ENCODE results near the gene TTC7B.

The TTC7B gene

DNA sequence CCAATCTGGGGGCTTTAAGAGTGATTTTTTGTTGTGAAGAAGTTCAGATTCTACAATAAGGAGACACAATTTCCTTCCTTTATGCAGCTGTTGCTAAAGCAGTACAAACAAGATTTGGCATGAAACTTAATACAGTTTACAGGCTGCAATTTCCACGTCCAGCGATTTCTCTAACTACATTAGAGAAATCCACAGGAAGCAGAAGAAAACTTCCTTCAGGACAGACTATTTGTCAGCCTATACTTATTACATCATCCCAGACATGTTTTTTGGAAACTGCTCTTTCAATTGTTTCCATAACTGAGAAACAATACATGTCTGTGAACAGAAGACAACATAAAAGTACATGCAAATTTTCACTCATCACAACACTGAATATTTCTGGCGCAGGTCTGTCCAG is 204.3 kb downstream of the TTC7B start:
- no peak for TF ChIP-seq POLR2AphosphoS5 (IDR thresholded peaks at IDR 0.05; ENCODE audit: low read depth, low read length)
- no peak for TF ChIP-seq TAF1 (IDR thresholded peaks at IDR 0.05; ENCODE audit: borderline replicate concordance, insufficient read depth, low read length)
- TF ChIP-seq SIN3A (IDR thresholded peaks at IDR 0.05; ENCODE audit: borderline replicate concordance, insufficient read depth, low read length) = no peak
- no peak for TF ChIP-seq FOXP2 (optimal IDR thresholded peaks at IDR 0.05; ENCODE audit: borderline replicate concordance, extremely low read depth, extremely low read length, insufficient read depth)
- TF ChIP-seq REST (IDR thresholded peaks at IDR 0.05; ENCODE audit: insufficient read depth in 1 of 2, low read depth in 2 of 2, low read length in 2 of 2) = no peak

DNA sequence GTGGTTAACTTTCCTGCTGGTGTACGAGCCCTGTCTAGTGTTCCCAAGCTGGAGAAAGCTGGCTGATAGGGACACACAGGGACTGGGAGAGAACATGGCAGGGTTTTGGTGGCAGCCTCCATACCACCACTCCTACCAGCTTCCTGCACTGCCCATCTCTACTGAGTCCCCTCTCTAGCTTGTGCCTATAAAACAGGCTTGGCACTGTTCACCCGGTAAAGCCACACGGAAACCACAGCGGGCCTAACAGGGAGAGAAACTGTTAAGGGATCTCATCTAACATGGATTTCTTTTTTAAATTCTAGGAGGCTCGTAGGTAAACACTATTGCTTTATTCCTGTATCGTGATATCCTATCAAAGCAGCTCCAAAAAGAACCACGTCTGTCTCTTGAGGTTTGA is 204.7 kb downstream of the TTC7B start:
- TF ChIP-seq POLR2AphosphoS5 (IDR thresholded peaks at IDR 0.05; ENCODE audit: low read depth, low read length) (no peak), FOXP2 (optimal IDR thresholded peaks at IDR 0.05; ENCODE audit: borderline replicate concordance, extremely low read depth, extremely low read length, insufficient read depth) (no peak), REST (IDR thresholded peaks at IDR 0.05; ENCODE audit: insufficient read depth in 1 of 2, low read depth in 2 of 2, low read length in 2 of 2) (no peak), TAF1 (IDR thresholded peaks at IDR 0.05; ENCODE audit: borderline replicate concordance, insufficient read depth, low read length) (no peak), SIN3A (IDR thresholded peaks at IDR 0.05; ENCODE audit: borderline replicate concordance, insufficient read depth, low read length) (no peak)

GRCh38 chr14:90610346-90611040 is 205.7 kb downstream of the TTC7B start:
- TF ChIP-seq REST (IDR thresholded peaks at IDR 0.05; ENCODE audit: insufficient read depth in 1 of 2, low read depth in 2 of 2, low read length in 2 of 2) (no peak), TAF1 (IDR thresholded peaks at IDR 0.05; ENCODE audit: borderline replicate concordance, insufficient read depth, low read length) (no peak), SIN3A (IDR thresholded peaks at IDR 0.05; ENCODE audit: borderline replicate concordance, insufficient read depth, low read length) (no peak), FOXP2 (optimal IDR thresholded peaks at IDR 0.05; ENCODE audit: borderline replicate concordance, extremely low read depth, extremely low read length, insufficient read depth) (no peak), POLR2AphosphoS5 (IDR thresholded peaks at IDR 0.05; ENCODE audit: low read depth, low read length) (no peak)

GRCh38 chr14:90609376-90609775 is 206.9 kb downstream of the TTC7B start:
- TF ChIP-seq SIN3A (IDR thresholded peaks at IDR 0.05; ENCODE audit: borderline replicate concordance, insufficient read depth, low read length) = no peak
- no peak for TF ChIP-seq POLR2AphosphoS5 (IDR thresholded peaks at IDR 0.05; ENCODE audit: low read depth, low read length)
- no peak for TF ChIP-seq TAF1 (IDR thresholded peaks at IDR 0.05; ENCODE audit: borderline replicate concordance, insufficient read depth, low read length)
- TF ChIP-seq FOXP2 (optimal IDR thresholded peaks at IDR 0.05; ENCODE audit: borderline replicate concordance, extremely low read depth, extremely low read length, insufficient read depth) = no peak
- TF ChIP-seq REST (IDR thresholded peaks at IDR 0.05; ENCODE audit: insufficient read depth in 1 of 2, low read depth in 2 of 2, low read length in 2 of 2) = no peak
